Measurements from ENCODE around the gene PARP6.
"Not testable (repeated sequence)": the region's sequence is repeated elsewhere in the genome, so short reads cannot be mapped to it uniquely, and the experiment has no call there.

Gene PARP6

GRCh38 chr15:72284781-72285180 lies 12.4 kb upstream of the PARP6 start:
- in situ Hi-C loops (cut with MboI; ENCODE audit: low sequenced_read_pairs) = loop anchor here (10.0 kb wide), 1 partner anchor 60 kb away; no protein-coding TSS in a partner anchor

GRCh38 chr15:72281713-72282112 lies 9.4 kb upstream of the PARP6 start:
- in situ Hi-C loops (cut with MboI; ENCODE audit: low sequenced_read_pairs) = loop anchor here (10.0 kb wide), 1 partner anchor 57 kb away; no protein-coding TSS in a partner anchor

- in situ Hi-C loops (cut with MboI; ENCODE audit: low sequenced_read_pairs) = loop anchor here (10.0 kb wide), 1 partner anchor 56 kb away; no protein-coding TSS in a partner anchor
Measured at GRCh38 chr15:72280751-72281150, 8.4 kb upstream of the PARP6 start.

- in situ Hi-C loops (cut with MboI; ENCODE audit: low sequenced_read_pairs) = no loop called here
Measured at GRCh38 chr15:72278737-72279136, 6.4 kb upstream of the PARP6 start.

GRCh38 chr15:72276326-72276700 lies 4.0 kb upstream of the PARP6 start:
- in situ Hi-C loops (cut with MboI; ENCODE audit: low sequenced_read_pairs) = no loop called here

GRCh38 chr15:72275635-72276325 lies 3.4 kb upstream of the PARP6 start:
- in situ Hi-C loops (cut with MboI; ENCODE audit: low sequenced_read_pairs) = not testable (repeated sequence)

GRCh38 chr15:72272997-72273352 lies 621 bp upstream of the PARP6 start:
- in situ Hi-C loops (cut with MboI; ENCODE audit: low sequenced_read_pairs) = no loop called here

GRCh38 chr15:72271895-72272212 lies 500 bp downstream of the PARP6 start:
- in situ Hi-C loops (cut with MboI; ENCODE audit: low sequenced_read_pairs) = no loop called here

- in situ Hi-C loops (cut with MboI; ENCODE audit: low sequenced_read_pairs) = no loop called here
Measured at GRCh38 chr15:72271221-72271620, 1.1 kb downstream of the PARP6 start.

GRCh38 chr15:72269739-72270138 lies 2.6 kb downstream of the PARP6 start:
- in situ Hi-C loops (cut with MboI; ENCODE audit: low sequenced_read_pairs) = no loop called here

- in situ Hi-C loops (cut with MboI; ENCODE audit: low sequenced_read_pairs) = no loop called here
Measured at GRCh38 chr15:72265031-72265430, 7.3 kb downstream of the PARP6 start.

GRCh38 chr15:72252663-72253299 lies 19.6 kb downstream of the PARP6 start:
- in situ Hi-C loops (cut with MboI; ENCODE audit: low sequenced_read_pairs) = no loop called here

GRCh38 chr15:72249142-72249810 lies 23.1 kb downstream of the PARP6 start:
- in situ Hi-C loops (cut with MboI; ENCODE audit: low sequenced_read_pairs) = no loop called here

- in situ Hi-C loops (cut with MboI; ENCODE audit: low sequenced_read_pairs) = no loop called here
Measured at GRCh38 chr15:72248514-72248913, 23.8 kb downstream of the PARP6 start.

- in situ Hi-C loops (cut with MboI; ENCODE audit: low sequenced_read_pairs) = no loop called here
Measured at GRCh38 chr15:72242775-72243370, 29.5 kb downstream of the PARP6 start.

- in situ Hi-C loops (cut with MboI; ENCODE audit: low sequenced_read_pairs) = no loop called here
Measured at GRCh38 chr15:72239652-72240051, 32.7 kb downstream of the PARP6 start.

GRCh38 chr15:72238586-72238985 lies 33.8 kb downstream of the PARP6 start:
- in situ Hi-C loops (cut with MboI; ENCODE audit: low sequenced_read_pairs) = no loop called here

GRCh38 chr15:72237853-72238224 lies 34.5 kb downstream of the PARP6 start:
- in situ Hi-C loops (cut with MboI; ENCODE audit: low sequenced_read_pairs) = no loop called here

GRCh38 chr15:72237029-72237852 lies 35.1 kb downstream of the PARP6 start:
- in situ Hi-C loops (cut with MboI; ENCODE audit: low sequenced_read_pairs) = no loop called here

- in situ Hi-C loops (cut with MboI; ENCODE audit: low sequenced_read_pairs) = no loop called here
Measured at GRCh38 chr15:72236381-72237003, 35.9 kb downstream of the PARP6 start.

- in situ Hi-C loops (cut with MboI; ENCODE audit: low sequenced_read_pairs) = no loop called here
Measured at GRCh38 chr15:72235298-72235697, 37.1 kb downstream of the PARP6 start.
